Glutamatergic neuron (in vitro differentiated cells): ENCODE results near the gene ETV5. TPM values are rescaled to one million over a fixed set of nuclear protein-coding genes. Genes with fewer than 3 reads are reported as not detected.
A peak's percentile ranks its signal among the peaks of the same experiment; 100 is the strongest.

Experiments
- DNase-seq: peaks from one replicate; pipeline ENCODE4 v3.0.0; 2022
- H3K27ac Mint-ChIP-seq: one replicate; pipeline ENCODE4 v1.8.0; 2020; ENCODE audit warnings: mild to moderate bottlenecking, mixed read lengths, inconsistent platforms; ENCODE audit not compliant: unreplicated experiment
- H3K27me3 Mint-ChIP-seq: one replicate; pipeline ENCODE4 v1.8.0; 2020; ENCODE audit warnings: mild to moderate bottlenecking, moderate library complexity, mixed read lengths, inconsistent platforms; ENCODE audit not compliant: unreplicated experiment
- H3K36me3 Mint-ChIP-seq: one replicate; pipeline ENCODE4 v1.8.0; 2020; ENCODE audit warnings: mild to moderate bottlenecking, mixed read lengths, inconsistent platforms; ENCODE audit not compliant: unreplicated experiment
- H3K4me1 Mint-ChIP-seq: one replicate; pipeline ENCODE4 v1.8.0; 2020; ENCODE audit warnings: mild to moderate bottlenecking, low read depth, mixed read lengths, inconsistent platforms; ENCODE audit not compliant: unreplicated experiment
- H3K4me3 Mint-ChIP-seq: one replicate; pipeline ENCODE4 v1.8.0; 2020; ENCODE audit warnings: mild to moderate bottlenecking, mixed read lengths, inconsistent platforms; ENCODE audit not compliant: unreplicated experiment
- H3K9me3 Mint-ChIP-seq: one replicate; pipeline ENCODE4 v1.8.0; 2020; ENCODE audit warnings: mild to moderate bottlenecking, moderate library complexity, mixed read lengths, inconsistent platforms; ENCODE audit not compliant: unreplicated experiment
- total RNA-seq: library from RNA; stranded (reverse); fragmentation: NEBNext Ultra II Directional; extraction: Animal tissue kit (Norgen Biotek cat#: 25700); gene quantifications from one replicate; pipeline ENCODE4 v1.2.1, GENCODE V29; 2021; ENCODE audit not compliant: unreplicated experiment
- TF ChIP-seq, protein P1 (sequence below): fragments of 200-600 bp; sonication (generic); IDR thresholded peaks from one replicate; pipeline ENCODE4 v1.5.0; 2021; ENCODE audit not compliant: partially characterized antibody, unreplicated experiment

Gene ETV5
- total RNA-seq, 1 donor from 2014 or later, result 16.9 TPM

DNA sequence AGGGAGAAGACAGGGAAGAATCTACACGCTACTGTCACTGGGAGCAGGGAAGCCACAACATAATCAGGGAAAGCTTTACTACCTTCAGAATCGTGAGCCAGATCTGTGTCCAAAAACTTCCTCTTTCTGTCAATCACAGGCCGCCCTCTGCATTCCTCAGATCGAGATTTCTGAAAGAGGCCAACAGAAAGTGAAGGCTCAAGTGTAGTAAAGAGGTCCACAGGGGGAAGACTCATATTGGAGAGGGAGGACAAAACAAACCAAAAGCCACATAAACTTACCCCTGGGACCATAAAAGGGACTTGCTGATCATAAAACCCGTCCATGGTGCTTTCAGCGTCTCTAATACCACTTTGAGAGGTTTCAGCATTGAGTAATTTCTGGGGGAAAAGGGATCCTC is 3.3 kb downstream of the ETV5 start:
- no peak for DNase-seq
- no peaks in the 10 kb centered on the region for H3K36me3 Mint-ChIP-seq
- H3K27me3 Mint-ChIP-seq, result peaks cover 2% of the 10 kb centered on the region
- peaks cover 11% of the 10 kb centered on the region for H3K9me3 Mint-ChIP-seq
- TF ChIP-seq, protein P1, sequence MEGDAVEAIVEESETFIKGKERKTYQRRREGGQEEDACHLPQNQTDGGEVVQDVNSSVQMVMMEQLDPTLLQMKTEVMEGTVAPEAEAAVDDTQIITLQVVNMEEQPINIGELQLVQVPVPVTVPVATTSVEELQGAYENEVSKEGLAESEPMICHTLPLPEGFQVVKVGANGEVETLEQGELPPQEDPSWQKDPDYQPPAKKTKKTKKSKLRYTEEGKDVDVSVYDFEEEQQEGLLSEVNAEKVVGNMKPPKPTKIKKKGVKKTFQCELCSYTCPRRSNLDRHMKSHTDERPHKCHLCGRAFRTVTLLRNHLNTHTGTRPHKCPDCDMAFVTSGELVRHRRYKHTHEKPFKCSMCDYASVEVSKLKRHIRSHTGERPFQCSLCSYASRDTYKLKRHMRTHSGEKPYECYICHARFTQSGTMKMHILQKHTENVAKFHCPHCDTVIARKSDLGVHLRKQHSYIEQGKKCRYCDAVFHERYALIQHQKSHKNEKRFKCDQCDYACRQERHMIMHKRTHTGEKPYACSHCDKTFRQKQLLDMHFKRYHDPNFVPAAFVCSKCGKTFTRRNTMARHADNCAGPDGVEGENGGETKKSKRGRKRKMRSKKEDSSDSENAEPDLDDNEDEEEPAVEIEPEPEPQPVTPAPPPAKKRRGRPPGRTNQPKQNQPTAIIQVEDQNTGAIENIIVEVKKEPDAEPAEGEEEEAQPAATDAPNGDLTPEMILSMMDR, result no peak
- peak overlapping the region; percentile 71 for H3K27ac Mint-ChIP-seq
- peaks cover 39% of the 10 kb centered on the region for H3K4me1 Mint-ChIP-seq
- H3K4me3 Mint-ChIP-seq, result peak overlapping the region; percentile 30

DNA sequence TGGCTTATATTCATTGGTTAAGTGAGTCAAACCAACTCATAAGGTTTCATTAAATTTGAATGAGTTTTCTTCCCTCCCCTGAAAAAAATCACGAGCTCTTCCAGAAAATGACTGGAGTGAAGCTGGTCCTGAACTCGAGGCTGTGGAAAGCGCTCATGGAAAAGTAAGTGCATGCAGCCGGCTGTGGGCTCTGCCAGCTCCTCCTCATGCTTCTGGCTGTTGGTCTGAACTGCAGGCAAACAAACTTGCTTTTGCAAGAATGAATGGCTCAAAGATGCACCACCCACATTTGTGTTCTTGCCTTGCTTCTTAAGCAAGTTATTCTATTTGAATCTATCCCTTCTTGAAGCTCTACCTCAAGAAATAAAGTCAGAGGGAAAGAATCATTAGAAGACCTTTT is 6.2 kb downstream of the ETV5 start:
- TF ChIP-seq, protein P1, result no peak
- H3K4me1 Mint-ChIP-seq, result peaks cover 59% of the 10 kb centered on the region
- no peaks in the 10 kb centered on the region for H3K36me3 Mint-ChIP-seq
- DNase-seq, result no peak
- no peak overlapping the region for H3K27ac Mint-ChIP-seq
- peaks cover 14% of the 10 kb centered on the region for H3K9me3 Mint-ChIP-seq
- H3K27me3 Mint-ChIP-seq, result peaks cover 6% of the 10 kb centered on the region
- H3K4me3 Mint-ChIP-seq, result peak overlapping the region; percentile 41

DNA sequence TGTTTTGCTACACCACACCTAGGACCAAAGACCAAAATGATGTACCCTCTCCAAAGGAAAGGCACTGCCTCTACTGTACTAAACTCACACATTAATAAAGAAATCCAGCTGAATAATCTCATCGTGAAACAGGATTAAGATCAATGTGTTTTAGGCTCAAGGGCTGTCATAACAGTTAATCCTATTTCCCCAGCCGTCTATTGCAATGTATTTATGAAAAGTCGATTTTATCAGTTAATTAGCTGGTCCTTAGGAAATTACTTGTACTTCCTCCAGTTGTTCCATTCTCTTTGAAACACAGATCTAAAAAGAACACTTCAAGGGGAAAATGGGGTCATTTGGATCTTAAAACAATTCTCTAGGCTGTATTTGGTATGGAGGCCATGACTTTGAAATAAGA is 8.5 kb downstream of the ETV5 start:
- TF ChIP-seq, protein P1, result no peak

DNA sequence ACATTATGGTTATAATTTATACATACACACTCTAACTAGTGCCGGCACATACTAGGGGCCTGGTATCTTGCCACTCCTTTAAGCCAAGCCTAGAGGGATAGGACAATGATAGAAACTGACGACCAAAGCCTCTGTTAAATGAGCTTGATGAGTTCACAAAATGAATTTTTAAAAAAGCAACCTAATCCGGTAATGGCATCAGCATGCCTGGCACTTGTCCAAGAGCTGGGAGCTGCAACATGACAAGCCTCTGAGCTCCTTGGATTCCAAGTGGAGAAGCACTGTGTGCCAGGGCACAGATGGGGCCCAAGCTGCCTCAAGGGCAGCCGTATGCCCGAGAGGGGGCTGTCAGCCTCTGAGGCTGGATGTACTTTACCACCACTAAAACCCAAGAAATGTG is 9.7 kb downstream of the ETV5 start:
- H3K4me3 Mint-ChIP-seq, result peak overlapping the region; percentile 91
- H3K9me3 Mint-ChIP-seq, result peaks cover 18% of the 10 kb centered on the region
- no peaks in the 10 kb centered on the region for H3K36me3 Mint-ChIP-seq
- peak overlapping the region; percentile 97 for H3K27ac Mint-ChIP-seq
- H3K27me3 Mint-ChIP-seq, result peaks cover 8% of the 10 kb centered on the region
- peaks cover 78% of the 10 kb centered on the region for H3K4me1 Mint-ChIP-seq
- peak; percentile 39 for DNase-seq
- TF ChIP-seq, protein P1, result no peak

More for the DNA sequence above, 8.5 kb downstream of the ETV5 start:
- Mint-ChIP-seq H3K36me3 (no peaks in the 10 kb centered on the region), H3K9me3 (peaks cover 13% of the 10 kb centered on the region), H3K4me3 (no peak overlapping the region), H3K27ac (no peak overlapping the region), H3K27me3 (peaks cover 8% of the 10 kb centered on the region), H3K4me1 (peaks cover 68% of the 10 kb centered on the region)
- DNase-seq, result no peak

DNA sequence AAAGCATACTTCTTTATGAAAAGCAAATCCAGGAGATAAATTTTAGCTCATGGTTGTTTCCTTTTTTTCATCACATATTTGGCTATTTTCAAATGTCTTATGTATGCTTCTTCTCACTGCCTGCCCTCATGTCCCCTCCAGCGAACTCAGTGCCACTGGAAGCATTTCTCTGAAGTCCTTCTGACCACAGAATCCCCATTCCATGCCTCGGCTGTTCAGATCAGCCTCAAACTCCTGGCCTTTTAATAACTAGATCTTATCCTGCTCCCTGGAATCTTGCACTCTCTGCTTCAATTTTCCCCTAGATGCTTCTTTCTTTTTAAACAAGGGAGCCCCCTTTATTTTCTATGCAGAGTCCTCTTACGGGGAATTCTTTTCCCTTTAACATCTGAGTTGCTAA is 10.1 kb downstream of the ETV5 start:
- Mint-ChIP-seq H3K36me3 (no peaks in the 10 kb centered on the region), H3K9me3 (peaks cover 16% of the 10 kb centered on the region), H3K4me1 (peaks cover 78% of the 10 kb centered on the region), H3K27ac (peak overlapping the region; percentile 97), H3K27me3 (peaks cover 8% of the 10 kb centered on the region), H3K4me3 (peak overlapping the region; percentile 91)
- TF ChIP-seq, protein P1, result no peak
- no peak for DNase-seq
